Hippocampal formation (tissue), 2 donors: Measurements from ENCODE around the gene HMGXB4.

Experiments used
- DNase-seq, 2 donors: peaks; one replicate each; lab custom pipeline; 2025; lab: John Stamatoyannopoulos, UW

The HMGXB4 gene

DNA sequence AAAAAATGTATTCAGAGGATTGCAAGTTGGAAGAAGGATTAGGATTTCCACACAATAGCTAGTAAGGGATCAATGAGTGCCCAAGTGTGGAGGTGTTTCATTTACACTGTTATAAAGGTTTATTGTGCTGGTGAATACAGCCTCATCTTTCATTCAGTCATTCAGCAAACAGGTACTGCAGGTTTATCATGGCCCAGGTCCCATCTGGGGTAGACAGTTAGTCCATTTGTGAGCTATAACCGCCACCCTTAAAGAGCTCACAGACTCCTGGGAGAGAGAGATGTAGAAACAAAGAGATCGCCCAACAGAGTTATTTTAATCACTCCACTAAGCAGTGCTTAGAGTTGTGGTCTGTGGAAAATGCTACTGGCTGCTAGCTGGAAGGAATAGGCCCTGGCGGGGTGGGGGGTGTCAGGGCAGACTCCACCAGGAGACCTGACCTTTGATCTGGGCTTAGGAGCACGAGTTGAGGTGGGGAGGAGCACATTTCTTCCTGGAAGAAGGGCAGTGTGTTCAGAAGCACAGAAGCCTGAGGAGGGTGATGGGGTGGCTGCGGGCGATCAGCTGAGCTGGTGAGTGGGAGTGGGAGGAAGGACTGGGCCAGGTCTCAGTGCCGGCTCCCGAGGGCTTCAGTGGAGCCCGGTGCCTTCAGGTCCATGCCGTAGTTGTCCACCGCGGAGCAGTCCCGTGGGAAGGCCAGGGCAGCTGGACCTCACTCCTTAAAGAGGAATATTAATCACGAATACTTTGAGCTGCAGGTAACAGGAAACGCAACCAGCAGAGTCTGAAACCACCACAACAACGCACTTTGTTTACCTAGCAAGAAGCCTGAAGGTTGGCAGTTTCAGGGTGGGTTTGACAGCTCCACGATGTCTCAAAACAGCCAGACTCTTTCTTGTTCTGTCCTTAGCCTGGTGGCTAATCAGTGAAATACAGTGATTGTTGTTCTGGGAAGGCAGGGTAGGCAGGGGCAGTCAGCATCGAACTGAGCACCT lies 53.6 kb downstream of the HMGXB4 start:
- no peak for DNase-seq

- DNase-seq = no peak
These were observed 54.3 kb downstream of the HMGXB4 start for GRCh38 chr22:35311551-35311999.

DNA sequence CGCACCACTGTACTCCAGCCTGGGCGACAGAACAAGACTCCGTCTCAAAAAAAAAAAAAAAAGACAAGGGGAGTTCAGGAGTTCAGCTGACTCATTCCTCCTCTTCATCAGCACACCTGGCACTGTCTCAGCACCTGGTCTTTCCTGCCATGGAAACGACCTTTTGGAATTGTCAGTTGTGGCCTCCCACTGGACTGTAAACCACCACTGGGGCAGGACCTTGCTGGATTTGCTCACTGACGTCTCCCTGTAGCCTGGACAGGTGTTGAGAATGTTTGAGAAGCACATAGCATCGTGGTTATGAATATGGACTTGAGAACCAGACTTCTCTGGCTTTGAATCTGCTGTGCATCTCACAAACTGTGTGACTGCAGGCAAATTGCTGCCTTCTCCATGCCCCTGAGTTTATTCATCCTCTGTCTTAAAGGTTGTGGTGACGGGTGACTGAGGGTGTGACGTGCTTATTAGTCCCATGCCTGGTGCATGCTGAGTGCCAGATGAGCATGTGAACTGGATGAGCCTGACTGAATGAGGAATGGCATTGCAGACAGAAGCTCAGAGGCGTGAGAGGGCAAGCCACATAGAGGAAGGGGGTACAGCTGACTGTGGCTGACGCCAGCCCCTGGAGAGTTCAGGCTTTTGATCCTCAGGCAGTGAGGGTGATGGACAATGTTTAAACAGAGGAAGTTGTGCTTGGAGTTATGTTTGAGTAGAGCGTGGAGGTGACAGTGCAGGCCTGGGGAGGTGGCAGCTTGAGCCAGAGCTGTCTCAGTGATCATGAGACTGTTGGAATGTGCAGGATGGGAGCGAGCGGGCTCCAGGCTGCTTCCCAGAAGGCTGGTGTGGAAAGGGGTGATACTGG lies 55.1 kb downstream of the HMGXB4 start:
- no peak for DNase-seq

DNA sequence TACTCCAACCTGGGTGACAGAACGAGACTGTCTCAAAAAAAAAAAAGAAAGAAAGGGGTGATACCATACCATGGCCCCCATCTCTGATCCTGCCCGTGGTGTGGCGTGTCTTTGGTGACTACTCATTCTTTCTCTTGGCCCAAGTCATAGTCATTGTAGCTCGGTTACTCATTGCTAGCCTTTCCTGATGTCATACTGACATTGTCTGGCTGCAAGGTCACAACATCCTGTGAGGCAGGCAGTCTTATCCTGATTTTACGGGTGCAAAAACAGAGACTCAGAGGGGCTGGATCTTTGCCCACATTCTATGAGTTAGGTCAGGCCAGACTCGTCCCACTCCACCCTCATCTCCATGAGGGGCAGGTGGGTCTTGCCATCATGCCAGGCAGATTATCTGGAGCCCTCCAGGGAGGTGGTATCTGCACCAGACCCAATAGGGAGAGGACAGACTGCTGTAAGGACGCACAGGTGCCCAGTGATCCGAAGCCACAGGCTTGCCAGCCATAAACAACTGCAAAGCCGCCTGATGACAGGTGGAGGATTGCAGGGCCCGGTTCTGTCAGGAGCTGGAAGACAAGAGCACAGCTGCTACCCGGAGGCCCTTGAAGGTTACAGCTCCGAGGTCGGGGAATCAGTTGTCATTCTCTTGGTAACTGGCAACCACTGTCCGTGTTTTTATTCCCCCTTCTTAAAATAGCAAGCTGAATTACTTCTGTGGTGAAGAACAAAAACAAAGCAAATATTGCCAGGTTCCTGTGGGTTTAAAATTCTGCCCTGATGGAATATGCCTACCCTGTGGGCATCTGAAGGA lies 56.2 kb downstream of the HMGXB4 start:
- no peak for DNase-seq

DNA sequence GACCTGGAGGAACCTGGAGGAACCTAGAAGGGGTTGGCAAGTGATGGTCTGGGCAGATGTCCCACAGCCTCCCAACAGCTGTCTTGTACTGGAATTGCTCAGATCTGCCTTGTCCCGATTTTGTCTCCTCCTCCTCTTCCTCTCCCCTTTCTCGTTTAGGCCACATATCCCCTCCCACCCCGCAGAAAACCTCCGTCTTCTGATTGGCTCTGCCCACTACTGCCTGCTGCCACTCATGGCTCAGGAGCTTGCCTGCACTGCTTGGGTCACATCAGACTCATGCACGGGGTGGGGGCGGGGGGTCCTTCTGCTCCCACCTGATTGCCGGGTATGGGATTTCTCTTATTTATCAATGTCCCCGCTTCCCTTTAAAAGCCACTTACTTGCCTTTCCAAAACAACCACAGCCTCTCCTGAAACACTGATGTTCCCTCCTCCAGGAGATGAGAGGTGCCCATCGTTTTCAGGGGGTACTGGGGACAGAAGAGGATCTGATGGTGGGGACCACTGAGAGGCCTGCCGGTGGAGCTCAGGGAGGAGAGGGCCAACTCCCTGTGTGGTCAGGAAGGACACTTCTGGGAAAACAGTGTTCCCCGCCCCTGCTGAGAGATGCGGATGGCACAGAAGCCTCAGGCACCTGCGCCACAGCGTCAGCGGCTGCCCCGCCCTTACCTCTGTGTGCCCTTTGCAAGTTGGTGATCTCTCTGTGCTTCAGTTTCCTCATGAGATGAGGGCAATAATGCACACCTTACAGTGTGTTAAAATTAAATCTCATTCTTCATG lies 57.1 kb downstream of the HMGXB4 start:
- DNase-seq = no peak

- DNase-seq = no peak
These were observed 58.0 kb downstream of the HMGXB4 start for GRCh38 chr22:35315141-35315854.

DNA sequence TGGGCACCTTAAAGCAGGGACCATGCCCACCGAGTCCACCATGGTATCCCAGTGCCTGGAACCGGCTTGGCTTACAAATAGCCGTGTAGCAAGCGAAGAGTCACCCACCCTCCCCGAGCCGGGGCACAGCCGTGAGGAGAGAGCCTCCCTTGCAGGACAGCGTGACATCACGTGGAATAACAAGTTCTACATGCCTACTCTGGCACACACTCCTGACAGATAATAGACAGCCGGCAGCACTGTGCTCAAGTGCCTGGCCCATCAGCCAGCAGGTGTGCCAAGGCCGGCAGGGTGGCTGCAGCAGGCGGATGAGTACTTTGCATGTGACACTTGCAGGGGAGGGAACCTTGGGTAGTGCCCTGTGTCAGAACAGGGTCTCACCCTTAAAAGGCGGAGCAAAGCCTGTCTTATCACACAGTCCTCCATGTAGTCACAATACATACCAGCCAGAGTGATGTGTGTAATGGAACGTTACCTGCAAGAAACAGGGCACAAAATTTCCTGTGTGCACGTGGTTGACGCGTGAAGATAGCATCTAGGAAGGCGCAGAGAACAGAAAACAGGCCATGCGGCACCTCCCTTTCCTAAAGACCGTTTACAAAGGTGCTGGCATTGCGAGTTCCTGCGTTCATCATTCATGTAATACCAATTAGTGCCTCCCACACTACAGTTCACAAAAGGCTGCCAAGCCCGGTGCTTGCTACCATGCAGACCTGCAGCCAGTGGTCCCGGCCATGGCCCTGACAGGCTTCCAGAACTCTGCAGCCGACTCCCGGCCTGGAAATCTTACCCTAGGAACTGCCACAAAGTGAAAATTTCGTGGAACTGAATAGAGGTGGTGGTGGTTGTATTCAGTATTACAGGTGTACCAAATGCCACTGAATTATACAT lies 58.8 kb downstream of the HMGXB4 start:
- DNase-seq = no peak

GRCh38 chr22:35316751-35317150 lies 59.5 kb downstream of the HMGXB4 start:
- DNase-seq = no peak

- no peak for DNase-seq
These were observed 60.5 kb downstream of the HMGXB4 start for GRCh38 chr22:35317680-35318290.

DNA sequence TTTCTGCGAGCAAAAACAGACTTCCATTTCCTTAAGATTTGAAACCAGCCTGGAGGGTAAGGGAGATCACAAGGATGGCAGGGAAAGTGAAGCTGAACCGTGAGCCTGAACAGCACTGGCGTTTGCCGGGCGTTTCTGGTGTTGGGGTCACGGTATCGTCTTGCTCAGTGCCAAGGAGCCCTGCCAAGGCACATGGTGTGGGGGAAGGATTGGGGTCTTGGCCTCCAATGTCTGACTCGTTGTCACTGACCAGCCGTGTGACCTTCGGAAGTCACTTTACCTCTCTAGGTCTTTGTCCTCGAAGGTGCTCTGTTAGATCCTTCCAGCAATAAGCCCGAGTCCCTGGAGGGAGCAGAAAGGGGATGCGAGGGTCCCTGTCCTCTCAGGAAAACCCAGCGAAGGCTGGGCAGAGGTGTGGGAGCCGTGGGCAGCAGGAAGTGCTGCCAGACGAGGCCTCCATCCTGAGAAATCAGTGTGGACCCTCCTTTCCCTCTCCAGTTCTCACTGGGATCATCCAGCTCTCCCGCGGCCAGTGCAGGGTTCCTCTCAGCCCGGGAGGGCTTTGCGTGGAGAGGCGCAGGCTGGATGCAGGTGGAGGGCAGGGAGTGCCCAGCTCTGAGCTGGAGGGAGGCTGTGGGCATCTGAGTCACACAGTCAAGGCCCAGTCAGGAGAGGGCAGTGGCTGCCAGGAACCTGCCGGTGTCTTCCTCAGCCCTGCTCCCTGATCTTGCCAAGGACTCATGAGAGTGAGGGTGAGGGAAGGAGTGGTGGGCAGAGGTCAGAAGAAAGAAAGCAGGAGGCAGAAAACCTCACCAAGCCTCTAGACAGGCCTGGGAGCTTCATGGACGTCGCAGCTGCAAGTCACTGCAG lies 61.3 kb downstream of the HMGXB4 start:
- DNase-seq = no peak

DNA sequence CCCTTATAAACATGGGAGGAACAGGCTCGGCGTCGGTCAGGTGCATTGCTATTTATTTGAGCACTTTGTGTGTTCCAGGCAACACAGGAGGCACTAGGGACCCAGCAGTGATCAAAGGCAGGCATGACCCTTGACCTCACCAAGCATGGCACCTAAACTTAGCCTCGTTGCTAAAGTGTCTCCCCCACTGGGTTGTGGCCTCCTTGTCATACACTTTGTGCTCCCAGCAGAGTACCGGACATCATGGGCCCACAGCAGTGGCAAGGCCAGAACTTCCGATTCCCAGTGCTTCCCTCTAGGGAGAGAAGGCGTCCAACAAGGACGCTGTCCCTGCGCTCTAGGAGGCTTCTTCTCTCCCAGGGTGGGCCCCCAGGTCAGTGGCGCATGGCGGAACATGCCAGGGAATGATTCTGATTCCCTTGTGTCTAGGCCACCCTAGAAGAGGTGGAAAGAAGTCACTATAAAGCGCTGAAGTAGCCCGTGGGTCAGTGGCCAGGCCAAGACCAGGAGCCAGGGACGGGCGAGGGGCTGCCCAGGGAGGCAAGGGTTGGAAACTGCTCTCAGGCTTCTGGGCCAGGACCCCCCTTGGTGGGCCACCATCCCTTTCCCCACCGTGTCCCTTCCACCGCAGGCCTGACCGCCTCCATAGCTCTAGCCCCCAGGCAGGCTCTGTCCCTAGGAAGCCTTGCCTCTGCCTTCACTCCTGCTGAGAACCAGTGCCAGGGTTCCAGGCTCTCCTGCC lies 62.1 kb downstream of the HMGXB4 start:
- DNase-seq = no peak

DNA sequence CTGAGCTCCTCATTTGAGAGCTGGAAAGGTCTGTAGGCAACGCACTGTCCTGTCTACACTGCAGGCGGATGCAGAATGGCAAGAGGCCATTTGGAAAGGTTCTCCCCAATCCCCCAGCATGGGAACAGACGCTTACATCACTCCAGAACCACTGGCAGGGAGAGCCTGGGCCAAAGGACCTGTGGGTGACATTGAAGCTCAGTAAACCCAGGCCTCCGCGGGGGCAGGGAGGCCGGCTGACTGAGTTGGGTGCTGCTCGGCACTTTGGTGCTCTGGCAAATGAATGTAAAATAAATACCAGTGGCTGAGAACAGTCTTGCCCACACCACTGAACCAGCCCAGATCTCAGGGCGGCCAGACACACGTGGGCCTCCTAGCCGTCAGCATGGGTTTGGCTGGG lies 64.8 kb downstream of the HMGXB4 start:
- DNase-seq = no peak

GRCh38 chr22:35322893-35323292 lies 65.6 kb downstream of the HMGXB4 start:
- no peak for DNase-seq

DNA sequence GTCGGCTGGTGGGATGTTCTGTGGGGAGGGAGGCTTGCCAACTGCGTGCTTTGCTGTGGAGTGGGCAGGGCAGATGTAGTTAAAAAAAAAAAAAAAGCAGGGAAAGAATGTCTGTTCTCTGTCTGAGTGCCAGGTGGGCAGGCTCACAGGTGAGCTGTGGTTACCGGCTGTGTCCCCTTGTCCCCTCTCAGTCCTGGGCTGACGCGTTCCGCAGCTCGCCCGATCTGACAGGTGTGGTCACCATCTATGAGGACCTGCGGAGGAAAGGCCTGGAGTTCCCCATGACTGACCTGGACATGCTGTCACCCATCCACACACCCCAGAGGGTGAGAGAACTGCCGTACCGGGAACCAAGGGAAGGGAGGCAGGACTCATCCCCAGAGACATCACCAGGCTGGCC lies 66.0 kb downstream of the HMGXB4 start:
- no peak for DNase-seq

DNA sequence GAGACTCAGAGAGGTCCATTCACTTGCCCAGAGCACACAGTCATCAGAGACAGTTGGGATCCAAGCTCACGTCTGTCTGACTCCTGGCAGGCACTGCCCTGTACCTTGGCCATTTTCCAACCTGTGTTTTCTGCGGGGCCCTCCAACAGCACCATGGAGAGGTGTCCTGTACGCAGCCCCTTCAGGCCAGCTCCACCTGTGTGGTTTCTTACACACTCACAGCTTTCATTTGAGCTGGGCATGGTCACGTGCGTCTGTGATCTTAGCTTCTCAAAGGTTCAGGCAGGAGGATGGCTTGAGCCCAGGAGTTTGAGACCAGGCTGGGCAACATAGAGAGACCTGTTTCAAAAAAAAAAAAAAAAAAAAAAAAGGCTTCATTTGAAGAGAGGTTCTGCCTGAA lies 66.8 kb downstream of the HMGXB4 start:
- DNase-seq = no peak

DNA sequence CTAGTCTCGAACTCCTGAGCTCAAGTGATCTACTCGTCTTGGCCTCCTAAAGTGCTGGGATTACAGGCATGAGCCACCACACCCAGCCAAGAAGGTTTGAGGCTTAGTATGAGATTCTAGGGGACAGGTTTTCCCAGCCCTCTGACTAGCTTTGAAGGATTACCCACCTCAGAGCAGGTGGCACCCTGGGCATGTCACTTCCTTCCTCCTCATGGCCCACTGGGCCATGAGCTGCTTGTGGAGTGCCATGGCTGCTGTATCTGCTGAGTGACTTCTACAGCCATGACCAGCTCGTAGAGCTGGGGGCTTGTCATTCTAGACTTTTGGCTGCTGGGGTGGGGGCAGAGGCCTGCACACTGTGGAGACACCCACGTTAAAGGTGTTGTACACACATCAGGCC lies 67.5 kb downstream of the HMGXB4 start:
- DNase-seq = no peak

DNA sequence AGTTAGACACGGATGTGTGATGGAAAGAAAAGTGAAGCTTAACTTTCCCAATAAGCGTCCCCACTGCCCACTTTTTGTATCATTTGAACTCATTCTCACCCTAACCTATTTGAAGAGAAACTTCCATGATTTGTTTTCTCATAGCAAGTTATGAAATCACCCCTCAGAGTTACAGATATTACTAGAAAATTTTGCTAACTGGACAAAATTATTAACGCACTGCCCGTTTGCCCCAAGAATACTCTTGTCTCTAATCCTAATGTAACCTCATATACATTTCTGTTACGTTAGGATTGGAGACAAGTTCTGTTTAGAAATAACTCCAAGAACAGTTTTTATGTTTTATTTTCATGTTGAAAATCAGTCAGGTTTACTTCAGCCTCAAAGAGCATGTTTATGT lies 67.9 kb downstream of the HMGXB4 start:
- no peak for DNase-seq
